Measurements from ENCODE around the gene CCDC28B. TPM values are rescaled to one million over a fixed set of nuclear protein-coding genes. Genes with fewer than 3 reads are reported as not detected.

The CCDC28B gene
- total and polyA plus RNA-seq, 2 donors (not counting 3 experiments of a cell fraction or from before 2014, with no cell fraction given): 12.0 to 19.1 TPM

DNA sequence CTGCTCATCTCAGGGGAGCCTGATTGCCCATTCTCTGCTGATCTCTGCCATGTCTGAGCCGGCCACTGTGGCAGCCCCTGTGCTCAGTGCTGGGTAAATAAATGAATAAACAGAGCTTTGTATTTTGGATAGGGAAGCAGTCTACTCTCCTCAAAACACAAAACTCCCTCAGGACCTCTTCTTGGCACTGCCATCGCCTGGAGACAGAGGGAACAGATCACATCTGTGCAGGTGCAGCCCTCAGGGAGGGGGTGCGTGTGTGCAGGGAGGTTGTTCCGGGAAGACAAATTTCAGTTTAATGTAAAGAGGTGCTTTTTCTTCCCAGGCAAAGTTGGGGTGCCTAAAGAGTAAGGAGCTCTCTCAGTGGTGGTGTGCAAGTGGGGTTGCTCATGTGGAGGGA is 38.9 kb downstream of the CCDC28B start:
- ChIA-PET CTCF (interaction anchor here (1.0 to 8.4 kb wide), 8 partner anchors 10 to 123 kb away, joined by 3 to 73 read pairs (median 8); partner anchors contain the start of genes FAM167B, FAM229A, LCK and TSSK3), POLR2A (interaction anchor here (2.6 kb wide), 1 partner anchor 11 kb away, joined by 9 read pairs; no protein-coding TSS in a partner anchor)
- no peak for TF ChIP-seq POLR2AphosphoS5 (IDR thresholded peaks at IDR 0.05; ENCODE audit: insufficient read depth, low read depth, low read length)
- Histone ChIP-seq H3K9me1 (replicated peaks; ENCODE audit: control insufficient read depth, extremely low read depth, insufficient read depth, low read length) (no peaks in the 10 kb centered on the region), H3K4me3 (replicated peaks in 1 of 3; ENCODE audit: insufficient read depth in 1 of 3, low read depth in 1 of 3, low read length in 3 of 3) (no peak overlapping the region), H3K4me1 (ENCODE audit: control insufficient read depth, extremely low read depth, insufficient read depth, low read length) (peaks cover 32% of the 10 kb centered on the region), H4K20me1 (replicated peaks; ENCODE audit: control insufficient read depth, extremely low read depth, insufficient read depth, low read length) (no peaks in the 10 kb centered on the region), H3K36me3 (ENCODE audit: control insufficient read depth in 2 of 2, extremely low read depth in 1 of 2, insufficient read depth in 2 of 2, low read length in 2 of 2) (peaks cover 0 to 6% of the 10 kb centered on the region in 2 experiments), H3K79me2 (ENCODE audit: control insufficient read depth, insufficient read depth, low read length) (no peaks in the 10 kb centered on the region), H3K4me2 (ENCODE audit: insufficient read depth, low read length) (no peak overlapping the region), H3K27ac (ENCODE audit: insufficient read depth, low read depth, low read length) (no peak overlapping the region), H2AFZ (ENCODE audit: low read depth, low read length) (no peak overlapping the region), H3K9me3 (replicated peaks; ENCODE audit: control insufficient read depth, insufficient read depth, low read length) (no peaks in the 10 kb centered on the region), H3K27me3 (ENCODE audit: control insufficient read depth in 2 of 2, insufficient read depth in 2 of 2, low read length in 2 of 2) (no peaks in the 10 kb centered on the region), H3K9ac (replicated peaks; ENCODE audit: extremely low read depth, insufficient read depth, low read length) (no peak overlapping the region)
- intact Hi-C loops (cut with micrococcal nuclease) (no loop called here), dilution Hi-C loops (cut with MboI; ENCODE audit: extremely low pct_ligation_motif_present, low sequenced_read_pairs) (no loop called here)
- DNase-seq (ENCODE audit: low read depth, low spot score) (no peak), FAIRE-seq (no peak)
- BruUV-seq (replicated peaks): TSS peak; percentile 5

DNA sequence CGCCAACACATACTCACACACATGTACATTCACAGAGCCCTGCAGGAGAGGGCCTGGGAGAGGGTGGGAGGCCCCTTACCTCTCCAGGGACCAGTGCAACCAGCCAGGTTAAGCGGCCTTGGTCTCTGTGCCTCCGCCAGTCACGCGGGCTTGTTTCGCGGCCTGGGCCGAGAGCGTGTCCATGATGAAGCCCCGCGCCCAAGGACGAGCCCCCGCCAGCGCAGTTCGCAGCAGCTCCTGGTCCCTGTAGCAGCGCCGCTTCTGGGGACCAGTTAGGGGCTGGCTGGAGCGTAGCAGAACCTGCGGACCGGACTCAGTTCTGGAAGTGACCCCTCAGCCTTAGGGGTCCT is 39.4 kb downstream of the CCDC28B start:
- H3K36me3 ChIP-seq (ENCODE audit: control insufficient read depth in 2 of 2, extremely low read depth in 1 of 2, insufficient read depth in 2 of 2, low read length in 2 of 2): peaks cover 0 to 2% of the 10 kb centered on the region in 2 experiments
- dilution Hi-C loops (cut with MboI; ENCODE audit: extremely low pct_ligation_motif_present, low sequenced_read_pairs) (no loop called here), intact Hi-C loops (cut with micrococcal nuclease) (loop anchor here (2.0 kb wide), 2 partner anchors 17 to 53 kb away; partner anchors contain the start of genes EIF3I, HDAC1 and TMEM234)
- ChIA-PET CTCF (interaction anchor here (0.9 to 8.4 kb wide), 14 partner anchors 9 to 112 kb away, joined by 3 to 73 read pairs (median 4); partner anchors contain the start of genes EIF3I, FAM167B, HDAC1 and LCK), POLR2A (interaction anchor here (1.6 to 3.2 kb wide), 3 partner anchors 10 to 96 kb away, joined by 3 to 25 read pairs (median 9); partner anchors contain the start of gene MARCKSL1)
- no peaks in the 10 kb centered on the region for H3K9me3 ChIP-seq (replicated peaks; ENCODE audit: control insufficient read depth, insufficient read depth, low read length)
- peaks cover 32% of the 10 kb centered on the region for H3K4me1 ChIP-seq (ENCODE audit: control insufficient read depth, extremely low read depth, insufficient read depth, low read length)
- no TSS peak for BruUV-seq (replicated peaks)
- H4K20me1 ChIP-seq (replicated peaks; ENCODE audit: control insufficient read depth, extremely low read depth, insufficient read depth, low read length): no peaks in the 10 kb centered on the region
- H3K4me3 ChIP-seq (replicated peaks in 1 of 3; ENCODE audit: insufficient read depth in 1 of 3, low read depth in 1 of 3, low read length in 3 of 3): peak overlapping the region in 2 of 3 experiments; percentile 50 to 81
- no peaks in the 10 kb centered on the region for H3K9me1 ChIP-seq (replicated peaks; ENCODE audit: control insufficient read depth, extremely low read depth, insufficient read depth, low read length)
- no peaks in the 10 kb centered on the region for H3K79me2 ChIP-seq (ENCODE audit: control insufficient read depth, insufficient read depth, low read length)
- no peak overlapping the region for H3K27ac ChIP-seq (ENCODE audit: insufficient read depth, low read depth, low read length)
- H3K27me3 ChIP-seq (ENCODE audit: control insufficient read depth in 2 of 2, insufficient read depth in 2 of 2, low read length in 2 of 2): no peaks in the 10 kb centered on the region
- H3K4me2 ChIP-seq (ENCODE audit: insufficient read depth, low read length): peak overlapping the region; percentile 88
- no peak overlapping the region for H3K9ac ChIP-seq (replicated peaks; ENCODE audit: extremely low read depth, insufficient read depth, low read length)
- FAIRE-seq (no peak), DNase-seq (ENCODE audit: low read depth, low spot score) (no peak)
- no peak for TF ChIP-seq POLR2AphosphoS5 (IDR thresholded peaks at IDR 0.05; ENCODE audit: insufficient read depth, low read depth, low read length)
- no peak for TF ChIP-seq MAX (IDR thresholded peaks at IDR 0.05; ENCODE audit: insufficient read depth, insufficient read length)
- no peak for TF ChIP-seq POLR2A (IDR thresholded peaks at IDR 0.05; ENCODE audit: low read depth, low read length)
- TF ChIP-seq JUN (IDR thresholded peaks at IDR 0.05; ENCODE audit: borderline replicate concordance, insufficient read depth, insufficient read length, low read depth): no peak
- no peak for TF ChIP-seq MYC (IDR thresholded peaks at IDR 0.05; ENCODE audit: low read depth, low read length)
- no peak for TF ChIP-seq CTCF (IDR thresholded peaks at IDR 0.05; ENCODE audit: extremely low read depth in 1 of 2, insufficient read depth in 1 of 2, low read depth in 1 of 2, low read length in 2 of 2)
- TF ChIP-seq EZH2 (IDR thresholded peaks at IDR 0.05; ENCODE audit: borderline replicate concordance, low read depth, low read length, severe bottlenecking): no peak
- TF ChIP-seq GATA2 (IDR thresholded peaks at IDR 0.05; ENCODE audit: insufficient read depth, insufficient read length, low read depth, low read length): no peak
- no peak for TF ChIP-seq FOS (IDR thresholded peaks at IDR 0.05; ENCODE audit: borderline replicate concordance, insufficient read depth, low read length)
- H2AFZ ChIP-seq (ENCODE audit: low read depth, low read length): peak overlapping the region; percentile 95
